ENCODE measurements around the gene ZNF622. TPM values are rescaled to one million over a fixed set of nuclear protein-coding genes. Genes with fewer than 3 reads are reported as not detected.

The ZNF622 gene
- total RNA-seq (2014; rRNA removed; shearing (Covaris generic)), result 42.6 and 46.3 TPM in 2 replicates

GRCh38 chr5:16465544-16466432, at the start of gene ZNF622:
Gene ZNF622, minus strand, starts transcription at chr5:16465800. Its CDS starts 135 bp downstream, at chr5:16465665.
- peak; percentile 97 for DNase-seq (ENCODE audit: low spot score)

- no peak for DNase-seq (ENCODE audit: low spot score)
Measured at GRCh38 chr5:16510098-16510497, 44.5 kb upstream of the ZNF622 start.

- DNase-seq (ENCODE audit: low spot score), result peak; percentile 73
Measured at GRCh38 chr5:16508730-16509531, 43.3 kb upstream of the ZNF622 start.

GRCh38 chr5:16507716-16508115, 42.1 kb upstream of the ZNF622 start:
- no peak for DNase-seq (ENCODE audit: low spot score)

- no peak for DNase-seq (ENCODE audit: low spot score)
Measured at GRCh38 chr5:16505904-16506303, 40.3 kb upstream of the ZNF622 start.

GRCh38 chr5:16505140-16505891, 39.7 kb upstream of the ZNF622 start:
- DNase-seq (ENCODE audit: low spot score), result no peak

GRCh38 chr5:16504571-16504970, 39.0 kb upstream of the ZNF622 start:
- DNase-seq (ENCODE audit: low spot score), result no peak

GRCh38 chr5:16502866-16503265, 37.3 kb upstream of the ZNF622 start:
- DNase-seq (ENCODE audit: low spot score), result no peak

- no peak for DNase-seq (ENCODE audit: low spot score)
Measured at GRCh38 chr5:16500024-16500423, 34.4 kb upstream of the ZNF622 start.

GRCh38 chr5:16497546-16497945, 31.9 kb upstream of the ZNF622 start:
- no peak for DNase-seq (ENCODE audit: low spot score)

GRCh38 chr5:16493261-16493660, 27.7 kb upstream of the ZNF622 start:
- DNase-seq (ENCODE audit: low spot score), result no peak

- DNase-seq (ENCODE audit: low spot score), result peak; percentile 64
Measured at GRCh38 chr5:16492398-16493140, 27.0 kb upstream of the ZNF622 start.

- no peak for DNase-seq (ENCODE audit: low spot score)
Measured at GRCh38 chr5:16490911-16491310, 25.3 kb upstream of the ZNF622 start.

- peak; percentile 68 for DNase-seq (ENCODE audit: low spot score)
Measured at GRCh38 chr5:16489322-16489791, 23.8 kb upstream of the ZNF622 start.

GRCh38 chr5:16487456-16487855, 21.9 kb upstream of the ZNF622 start:
- no peak for DNase-seq (ENCODE audit: low spot score)

- DNase-seq (ENCODE audit: low spot score), result no peak
Measured at GRCh38 chr5:16486711-16487111, 21.1 kb upstream of the ZNF622 start.

GRCh38 chr5:16485656-16486055, 20.1 kb upstream of the ZNF622 start:
- no peak for DNase-seq (ENCODE audit: low spot score)

- DNase-seq (ENCODE audit: low spot score), result no peak
Measured at GRCh38 chr5:16484081-16484480, 18.5 kb upstream of the ZNF622 start.

GRCh38 chr5:16483361-16483760, 17.8 kb upstream of the ZNF622 start:
- no peak for DNase-seq (ENCODE audit: low spot score)

GRCh38 chr5:16482891-16483290, 17.3 kb upstream of the ZNF622 start:
- no peak for DNase-seq (ENCODE audit: low spot score)

Measured in HT-29 (cell line).